GM19239 (cell line): Measurements from ENCODE around the gene IDUA.
A peak's percentile ranks its signal among the peaks of the same experiment; 100 is the strongest.
"Not testable (repeated sequence)": the region's sequence is repeated elsewhere in the genome, so short reads cannot be mapped to it uniquely, and the experiment has no call there.

Experiments used
- DNase-seq: peaks from one replicate; pipeline ENCODE4 v3.0.0; 2011; ENCODE audit warnings: low spot score; ENCODE audit not compliant: insufficient read length
- FAIRE-seq: peaks from 2 replicates; lab custom pipeline; 2011; peaks lifted over from hg19 to GRCh38; lab: Jason Lieb, UNC

Gene IDUA

GRCh38 chr4:986879-987623 is at the start of gene IDUA:
IDUA (plus strand) TSS chr4:987044; CDS start chr4:987085, 41 bp downstream.
- FAIRE-seq (no peak), DNase-seq (peak; percentile 85)

GRCh38 chr4:939508-939907 is 47.3 kb upstream of the IDUA start:
- not testable (repeated sequence) for FAIRE-seq, DNase-seq

GRCh38 chr4:945274-946102 is 41.4 kb upstream of the IDUA start:
- FAIRE-seq (no peak), DNase-seq (no peak)

- no peak for DNase-seq
- no peak for FAIRE-seq
These were observed 40.8 kb upstream of the IDUA start for GRCh38 chr4:946103-946450.

GRCh38 chr4:946517-947471 is 40.0 kb upstream of the IDUA start:
- FAIRE-seq (no peak), DNase-seq (no peak)

- DNase-seq (no peak), FAIRE-seq (no peak)
These were observed 39.3 kb upstream of the IDUA start for GRCh38 chr4:947491-947971.

GRCh38 chr4:948101-948935 is 38.5 kb upstream of the IDUA start:
- no peak for DNase-seq
- no peak for FAIRE-seq

GRCh38 chr4:948936-949300 is 37.9 kb upstream of the IDUA start:
- no peak for FAIRE-seq
- DNase-seq, result no peak

- DNase-seq, result no peak
- FAIRE-seq, result no peak
These were observed 37.2 kb upstream of the IDUA start for GRCh38 chr4:949656-950055.

- DNase-seq, result no peak
- no peak for FAIRE-seq
These were observed 36.5 kb upstream of the IDUA start for GRCh38 chr4:950136-951020.

GRCh38 chr4:951186-951585 is 35.7 kb upstream of the IDUA start:
- DNase-seq, result peak; percentile 5
- no peak for FAIRE-seq

- FAIRE-seq (no peak), DNase-seq (no peak)
These were observed 35.0 kb upstream of the IDUA start for GRCh38 chr4:951594-952468.

- no peak for DNase-seq
- no peak for FAIRE-seq
These were observed 33.8 kb upstream of the IDUA start for GRCh38 chr4:952881-953573.

GRCh38 chr4:953574-953915 is 33.3 kb upstream of the IDUA start:
- DNase-seq (no peak), FAIRE-seq (no peak)

GRCh38 chr4:954211-955020 is 32.4 kb upstream of the IDUA start:
- DNase-seq (no peak), FAIRE-seq (no peak)

GRCh38 chr4:955161-955921 is 31.5 kb upstream of the IDUA start:
- no peak for FAIRE-seq
- DNase-seq, result no peak
